ENCODE data around the gene DDX25.

DNA sequence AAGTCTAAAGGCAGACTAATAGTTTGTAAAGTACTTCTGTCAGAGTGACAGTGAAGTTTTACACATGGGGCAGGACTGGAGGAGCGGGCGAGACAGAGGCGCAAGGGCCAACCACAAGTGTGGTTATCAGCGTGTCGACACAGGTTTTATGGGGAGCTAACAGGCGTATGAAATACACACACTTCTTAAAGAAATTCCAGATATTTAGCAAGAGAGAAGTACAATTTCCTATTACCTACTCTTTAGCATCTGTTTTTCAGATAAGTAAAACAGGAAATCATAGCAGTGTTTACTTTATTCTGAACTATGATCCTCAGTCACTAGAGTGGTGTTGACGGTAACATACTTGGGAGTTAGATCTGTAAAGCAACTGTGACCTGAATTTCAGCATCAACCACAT lies 64.0 kb downstream of the DDX25 start:
- TF ChIP-seq FOXM1 (IDR thresholded peaks at IDR 0.05; ENCODE audit: borderline replicate concordance) (no peak), SUZ12 (IDR thresholded peaks at IDR 0.05) (no peak), ELF4 (IDR thresholded peaks at IDR 0.05) (no peak), TARDBP (IDR thresholded peaks at IDR 0.05) (no peak), FOXA1 (IDR thresholded peaks at IDR 0.05) (no peak), SP1 (IDR thresholded peaks at IDR 0.05) (no peak)
- TF ChIP-seq, protein P1, sequence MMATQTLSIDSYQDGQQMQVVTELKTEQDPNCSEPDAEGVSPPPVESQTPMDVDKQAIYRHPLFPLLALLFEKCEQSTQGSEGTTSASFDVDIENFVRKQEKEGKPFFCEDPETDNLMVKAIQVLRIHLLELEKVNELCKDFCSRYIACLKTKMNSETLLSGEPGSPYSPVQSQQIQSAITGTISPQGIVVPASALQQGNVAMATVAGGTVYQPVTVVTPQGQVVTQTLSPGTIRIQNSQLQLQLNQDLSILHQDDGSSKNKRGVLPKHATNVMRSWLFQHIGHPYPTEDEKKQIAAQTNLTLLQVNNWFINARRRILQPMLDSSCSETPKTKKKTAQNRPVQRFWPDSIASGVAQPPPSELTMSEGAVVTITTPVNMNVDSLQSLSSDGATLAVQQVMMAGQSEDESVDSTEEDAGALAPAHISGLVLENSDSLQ (IDR thresholded peaks at IDR 0.05) = no peak

All from HEK293T (cell line).